ENCODE data around the gene TRANK1. TPM values are rescaled to one million over a fixed set of nuclear protein-coding genes. Genes with fewer than 3 reads are reported as not detected.

TRANK1 gene
- total RNA-seq, 2 experiments from 2014 or later: 39.2 to 44.8 TPM

DNA sequence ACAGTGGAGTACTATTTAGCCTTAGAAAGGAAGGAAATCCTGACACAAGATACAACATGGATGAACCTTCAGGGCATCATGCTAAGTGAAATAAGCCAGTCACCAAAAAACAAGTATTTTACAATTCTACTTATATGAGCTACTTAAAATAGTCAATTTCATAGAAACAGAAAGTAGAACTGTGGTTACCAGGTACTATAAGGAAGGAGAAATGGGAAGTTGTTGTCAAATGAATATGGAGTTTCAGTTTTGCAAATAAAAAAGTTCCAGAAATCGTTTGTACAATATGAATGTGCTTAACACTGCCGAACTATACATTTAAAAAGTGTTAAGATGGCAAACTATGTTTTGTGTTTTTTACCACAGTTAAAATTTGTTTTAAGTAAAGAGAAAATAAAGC, 26.8 kb downstream of the TRANK1 start:
- H3K27ac ChIP-seq (ENCODE audit: low read depth in 1 of 2, low read length in 2 of 2): no peak overlapping the region
- intact Hi-C loops (cut with DNase I, micrococcal nuclease): no loop called here
- H3K27me3 ChIP-seq (ENCODE audit: control insufficient read depth in 1 of 2, insufficient read depth in 2 of 2, low read length in 2 of 2): no peaks in the 10 kb centered on the region
- no peak for ATAC-seq (ENCODE audit: poor library complexity)
- peak overlapping the region; percentile 8 for H3K27ac Mint-ChIP-seq
- no peaks in the 10 kb centered on the region for H3K27me3 Mint-ChIP-seq
- no peak overlapping the region for H3K4me3 Mint-ChIP-seq
- peaks cover 0 to 9% of the 10 kb centered on the region in 2 experiments for H3K9me3 ChIP-seq (ENCODE audit: control insufficient read depth in 1 of 2, insufficient read depth in 1 of 2, low read length in 2 of 2)
- no peak overlapping the region for H3K4me3 ChIP-seq (ENCODE audit: low read length)
- H3K9me3 Mint-ChIP-seq: peaks cover 7% of the 10 kb centered on the region
- POLR2A ChIA-PET: interaction anchor here (1.0 to 1.3 kb wide), 3 partner anchors 10 to 42 kb away, joined by 3 to 7 read pairs (median 5); partner anchors contain the start of gene TRANK1
- peaks cover 39% of the 10 kb centered on the region for H3K4me1 Mint-ChIP-seq (ENCODE audit: low read depth)
- DNase-seq: peak in 2 of 14 experiments; percentile 27 to 42
- H3K36me3 Mint-ChIP-seq (ENCODE audit: low read depth): peaks cover 11% of the 10 kb centered on the region
- CTCF ChIA-PET: no interaction called here
- TF ChIP-seq CTCF (IDR thresholded peaks at IDR 0.05): no peak
- H3K36me3 ChIP-seq (ENCODE audit: insufficient read depth, low read length): no peaks in the 10 kb centered on the region
- peaks cover 8% of the 10 kb centered on the region for H3K4me1 ChIP-seq (ENCODE audit: insufficient read depth, low read length)

DNA sequence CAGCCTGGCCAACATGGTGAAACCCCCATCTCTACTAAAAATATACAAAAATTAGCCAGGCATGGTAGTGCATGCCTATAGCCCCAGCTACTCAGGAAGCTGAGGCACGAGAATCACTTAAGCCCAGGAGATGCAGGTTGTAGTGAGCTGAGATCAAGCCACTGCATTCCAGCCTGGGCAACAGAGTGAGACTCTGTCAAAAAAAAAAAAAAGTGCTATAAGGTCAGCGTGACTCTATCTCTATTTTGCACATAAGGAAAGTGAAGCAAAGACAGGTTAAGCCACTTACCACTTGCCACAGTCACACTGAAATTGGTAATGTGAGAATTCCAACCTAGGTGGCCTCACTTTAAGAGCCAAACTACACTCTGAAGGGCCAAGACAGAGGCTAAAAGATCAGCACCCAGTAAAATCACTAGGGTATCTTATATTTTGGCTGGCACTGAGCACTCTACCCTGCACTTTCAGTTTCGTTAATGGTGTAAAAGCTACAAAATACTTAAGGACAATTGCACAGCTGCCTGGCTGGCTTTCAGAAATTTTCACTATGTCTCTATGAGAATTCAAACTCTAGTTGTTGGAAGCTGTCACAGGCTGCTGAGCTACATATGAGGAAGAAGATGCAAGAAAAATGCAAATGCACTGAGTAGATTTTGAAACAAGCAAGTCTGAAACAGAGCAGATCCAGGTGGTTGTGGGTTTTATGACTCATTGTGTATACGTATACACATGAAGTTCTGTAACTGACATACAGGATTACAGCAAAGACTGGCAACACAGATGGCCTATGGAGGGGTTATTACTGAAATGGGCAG, 32.7 kb downstream of the TRANK1 start:
- Histone ChIP-seq H3K27me3 (ENCODE audit: control insufficient read depth in 1 of 2, insufficient read depth in 2 of 2, low read length in 2 of 2) (no peaks in the 10 kb centered on the region), H3K27ac (ENCODE audit: low read depth in 1 of 2, low read length in 2 of 2) (peak overlapping the region; percentile 42 to 67), H3K36me3 (ENCODE audit: insufficient read depth, low read length) (no peaks in the 10 kb centered on the region), H3K4me3 (ENCODE audit: low read length) (peak overlapping the region; percentile 41), H3K4me1 (ENCODE audit: insufficient read depth, low read length) (peaks cover 29% of the 10 kb centered on the region), H3K9me3 (ENCODE audit: control insufficient read depth in 1 of 2, insufficient read depth in 1 of 2, low read length in 2 of 2) (no peaks in the 10 kb centered on the region)
- intact Hi-C loops (cut with DNase I, micrococcal nuclease): loop anchor here in 1 of 2 experiments (2.0 kb wide), 2 partner anchors 33 to 81 kb away; partner anchors contain the start of genes EPM2AIP1, MLH1 and TRANK1
- peak overlapping the region; percentile 40 for H3K4me3 Mint-ChIP-seq
- ChIA-PET POLR2A (interaction anchor here (0.7 to 2.1 kb wide), 8 partner anchors 9 to 81 kb away, joined by 3 to 13 read pairs (median 7); partner anchors contain the start of genes EPM2AIP1, MLH1 and TRANK1), CTCF (interaction anchor here (1.6 to 1.7 kb wide), 2 partner anchors 12 to 46 kb away, joined by 3 to 10 read pairs; no protein-coding TSS in a partner anchor)
- ATAC-seq (ENCODE audit: poor library complexity) (peak; percentile 82), DNase-seq (peak in 8 of 14 experiments; percentile 14 to 80 (median 41))
- peaks cover 39% of the 10 kb centered on the region for H3K4me1 Mint-ChIP-seq (ENCODE audit: low read depth)
- TF ChIP-seq CTCF (IDR thresholded peaks at IDR 0.05): no peak
- peaks cover 10% of the 10 kb centered on the region for H3K36me3 Mint-ChIP-seq (ENCODE audit: low read depth)
- no peaks in the 10 kb centered on the region for H3K27me3 Mint-ChIP-seq
- H3K9me3 Mint-ChIP-seq: no peaks in the 10 kb centered on the region
- peak overlapping the region; percentile 73 for H3K27ac Mint-ChIP-seq

GRCh38 chr3:36909666-36910065, 35.2 kb downstream of the TRANK1 start:
- ChIA-PET POLR2A (interaction anchor here (0.6 to 1.3 kb wide), 4 partner anchors 10 to 83 kb away, joined by 3 to 4 read pairs (median 4); partner anchors contain the start of genes EPM2AIP1 and TRANK1), CTCF (interaction anchor here (1.1 kb wide), 1 partner anchor 16 kb away, joined by 3 read pairs; no protein-coding TSS in a partner anchor)
- H3K27ac ChIP-seq (ENCODE audit: low read depth in 1 of 2, low read length in 2 of 2): peak overlapping the region; percentile 81 to 84
- peaks cover 4% of the 10 kb centered on the region for H3K36me3 ChIP-seq (ENCODE audit: insufficient read depth, low read length)
- H3K4me3 ChIP-seq (ENCODE audit: low read length): no peak overlapping the region
- DNase-seq (no peak), ATAC-seq (ENCODE audit: poor library complexity) (no peak)
- Mint-ChIP-seq H3K4me1 (ENCODE audit: low read depth) (peaks cover 58% of the 10 kb centered on the region), H3K36me3 (ENCODE audit: low read depth) (peaks cover 10% of the 10 kb centered on the region), H3K27me3 (no peaks in the 10 kb centered on the region), H3K9me3 (no peaks in the 10 kb centered on the region), H3K27ac (peak overlapping the region; percentile 93), H3K4me3 (peak overlapping the region; percentile 26)
- intact Hi-C loops (cut with DNase I, micrococcal nuclease): loop anchor here (2.0 to 10.0 kb wide), 3 partner anchors 33 to 65 kb away; no protein-coding TSS in a partner anchor
- peaks cover 51% of the 10 kb centered on the region for H3K4me1 ChIP-seq (ENCODE audit: insufficient read depth, low read length)
- no peak for TF ChIP-seq CTCF (IDR thresholded peaks at IDR 0.05)
- no peaks in the 10 kb centered on the region for H3K27me3 ChIP-seq (ENCODE audit: control insufficient read depth in 1 of 2, insufficient read depth in 2 of 2, low read length in 2 of 2)
- H3K9me3 ChIP-seq (ENCODE audit: control insufficient read depth in 1 of 2, insufficient read depth in 1 of 2, low read length in 2 of 2): no peaks in the 10 kb centered on the region
